HG02885 (cell line): ENCODE results near the gene NBPF6.
"Not testable (repeated sequence)": the region's sequence is repeated elsewhere in the genome, so short reads cannot be mapped to it uniquely, and the experiment has no call there.

Source experiments
- ATAC-seq: cut with Tn5 transposase; IDR thresholded peaks from one replicate; pipeline ENCODE4 v1.9.1; 2021; ENCODE audit warnings: mild to moderate bottlenecking; ENCODE audit not compliant: unreplicated experiment, poor library complexity

The NBPF6 gene

DNA sequence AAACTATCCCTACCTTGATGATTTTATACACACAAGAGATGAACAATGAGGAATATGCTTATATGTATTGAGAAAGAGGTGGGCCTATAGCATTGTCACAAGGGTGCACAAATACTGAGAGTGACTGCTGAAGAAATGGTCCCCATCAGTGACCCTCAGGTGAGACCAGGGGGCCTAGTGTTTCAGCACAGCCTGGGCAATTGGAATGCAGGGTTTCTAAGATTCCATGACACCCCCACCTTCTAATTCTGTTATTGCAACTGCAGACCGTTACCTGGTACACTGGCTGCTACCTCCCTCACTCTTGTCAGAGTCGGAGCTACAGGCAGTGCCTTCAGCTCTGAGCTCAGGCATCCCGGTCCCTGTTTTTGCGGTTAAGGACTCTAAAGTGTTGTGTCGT is at the start of gene NBPF6:
TSS of gene NBPF6 (plus strand) at position 301 of the 400 bp plus-strand sequence. CDS start 259 bp downstream, outside the sequence.
- ATAC-seq = not testable (repeated sequence)

DNA sequence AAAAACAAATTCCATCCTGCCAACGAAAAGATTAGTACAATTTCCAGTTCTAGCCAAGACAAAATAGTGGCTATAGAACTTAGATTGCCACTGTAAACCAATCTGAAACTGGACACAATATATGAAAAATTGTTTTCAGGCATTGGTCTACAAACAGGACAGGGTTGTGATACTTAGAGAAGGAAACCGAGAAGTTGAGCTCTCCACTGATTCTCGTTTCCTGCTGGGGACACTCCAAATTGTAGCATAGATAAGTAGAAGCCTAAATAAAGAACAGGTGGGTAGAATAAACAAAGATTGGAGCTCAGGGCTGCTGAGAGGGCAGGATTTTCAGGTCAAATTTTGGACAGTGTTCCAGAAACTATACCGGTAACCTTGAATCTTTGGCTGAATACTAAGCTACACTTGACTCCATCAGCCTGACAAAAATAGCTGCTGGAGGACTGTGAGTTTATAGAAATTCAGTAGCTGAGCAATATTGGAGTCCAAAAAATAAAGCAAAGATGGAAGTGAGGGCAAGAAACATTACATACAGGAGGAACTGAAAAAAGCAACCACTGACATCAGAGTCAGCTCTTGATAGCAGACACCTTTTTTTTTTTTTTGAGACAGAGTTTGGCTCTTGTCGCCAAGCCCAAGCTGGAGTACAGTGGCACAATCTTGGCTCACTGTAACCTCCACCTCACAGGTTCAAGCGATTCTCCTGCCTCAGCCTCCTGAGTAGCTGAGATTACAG is 38.9 kb upstream of the NBPF6 start:
- peak; percentile 79 for ATAC-seq

GRCh38 chr1:108420129-108420528 is 30.0 kb upstream of the NBPF6 start:
- ATAC-seq = not testable (repeated sequence)

GRCh38 chr1:108421061-108421916 is 28.9 kb upstream of the NBPF6 start:
- ATAC-seq = peak; percentile 47

DNA sequence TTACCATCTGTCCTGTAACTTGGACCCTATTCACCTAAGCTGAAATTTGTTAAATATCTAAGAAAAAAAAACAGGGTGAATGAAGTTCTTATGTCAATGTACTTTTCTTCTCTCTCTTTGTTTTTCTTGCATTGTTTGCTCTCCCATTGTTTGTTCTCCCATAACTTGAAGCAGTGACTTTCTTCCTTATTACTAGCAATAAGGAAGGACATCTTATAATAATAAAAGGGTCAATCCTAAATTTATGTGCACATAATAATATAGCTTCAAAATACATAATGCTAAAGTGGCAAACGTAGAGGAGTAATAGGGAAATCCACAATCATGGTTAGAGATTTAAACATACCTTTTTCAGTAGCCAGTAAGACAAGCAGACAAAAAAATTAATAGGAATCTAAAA is 23.3 kb upstream of the NBPF6 start:
- ATAC-seq = not testable (repeated sequence)

DNA sequence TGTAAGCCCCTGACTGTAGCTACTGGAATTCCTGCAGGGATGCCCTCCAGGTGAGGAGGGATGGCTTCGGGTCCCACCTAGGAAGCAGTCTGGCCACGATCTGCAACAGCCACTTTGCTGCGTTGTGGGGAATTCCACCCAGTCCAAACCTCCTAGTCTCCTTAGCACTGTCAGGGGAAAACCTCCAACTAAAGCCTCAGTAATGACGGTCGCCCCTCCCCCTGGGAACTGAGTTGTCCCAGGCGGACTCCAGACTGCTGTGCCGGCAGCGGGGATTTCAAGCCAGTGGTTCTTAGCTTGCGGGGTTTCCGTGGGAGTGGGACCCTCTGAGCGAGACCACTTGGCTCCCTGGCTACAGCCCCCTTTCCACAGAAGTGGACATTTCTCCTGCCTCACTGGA is 18.1 kb upstream of the NBPF6 start:
- not testable (repeated sequence) for ATAC-seq

DNA sequence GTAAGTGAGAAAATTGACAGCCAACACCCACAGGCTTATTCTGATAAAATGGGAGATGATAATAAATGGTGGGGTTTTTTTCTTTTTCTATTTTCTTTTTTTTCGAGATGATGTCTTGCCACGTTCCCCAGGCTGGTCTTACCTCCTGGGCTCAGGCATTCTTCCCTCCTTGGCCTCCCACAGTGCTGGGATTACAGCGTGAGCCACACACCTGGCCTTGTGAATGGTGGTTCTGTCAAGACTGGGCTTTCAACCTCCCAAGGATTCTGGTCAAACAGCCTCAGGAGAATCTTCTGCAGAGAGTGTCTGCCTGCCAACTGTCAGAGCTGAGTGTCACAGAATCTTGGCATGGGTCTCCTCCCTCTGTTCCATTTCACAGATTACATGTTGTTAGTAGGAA is 16.7 kb upstream of the NBPF6 start:
- ATAC-seq = not testable (repeated sequence)

- ATAC-seq = peak; percentile 95
Measured at GRCh38 chr1:108438536-108438935, 11.6 kb upstream of the NBPF6 start.

GRCh38 chr1:108454521-108454920 is 4.4 kb downstream of the NBPF6 start:
- ATAC-seq = not testable (repeated sequence)

GRCh38 chr1:108458661-108459060 is 8.5 kb downstream of the NBPF6 start:
- ATAC-seq = not testable (repeated sequence)

GRCh38 chr1:108461758-108462157 is 11.6 kb downstream of the NBPF6 start:
- not testable (repeated sequence) for ATAC-seq

DNA sequence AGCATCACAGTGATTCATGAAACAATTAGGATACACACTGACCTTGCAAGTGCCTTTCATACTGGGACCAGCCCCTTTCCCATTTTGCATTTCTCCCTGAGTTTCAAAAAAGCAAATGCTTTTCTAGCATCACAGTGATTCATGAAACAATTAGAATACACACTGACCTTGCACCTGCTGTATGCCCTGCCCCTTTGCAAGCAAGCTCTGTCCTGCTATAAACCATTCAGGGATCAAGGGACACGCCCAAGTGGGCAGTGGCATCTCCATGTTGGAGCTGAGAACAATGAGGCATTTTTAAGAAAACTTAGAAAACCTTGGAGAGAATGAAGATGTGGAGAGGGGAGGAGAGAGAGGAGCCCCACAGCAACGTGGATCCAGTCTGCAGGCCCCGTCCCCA is 13.8 kb downstream of the NBPF6 start:
- ATAC-seq = not testable (repeated sequence)

GRCh38 chr1:108466166-108466565 is 16.0 kb downstream of the NBPF6 start:
- not testable (repeated sequence) for ATAC-seq

DNA sequence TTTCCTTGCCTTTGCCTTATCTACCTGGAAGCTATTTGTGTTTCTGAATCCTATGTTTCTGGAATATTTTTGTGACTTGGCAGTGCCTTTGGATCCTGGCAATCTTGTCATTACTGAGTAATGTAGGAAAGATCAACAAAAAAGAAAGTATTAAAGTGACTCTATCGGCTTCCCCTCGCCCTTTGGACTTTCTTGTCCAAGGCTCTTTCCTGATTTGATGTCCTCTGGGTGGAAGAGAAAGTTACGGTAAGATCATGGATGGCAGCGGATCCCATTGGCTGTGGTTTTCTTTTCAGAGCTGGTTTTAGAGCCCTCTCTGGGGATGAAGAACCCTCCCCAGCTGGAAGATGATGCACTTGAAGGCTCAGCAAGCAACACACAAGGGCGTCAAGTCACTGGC is 17.0 kb downstream of the NBPF6 start:
- ATAC-seq = not testable (repeated sequence)

GRCh38 chr1:108470750-108471149 is 20.6 kb downstream of the NBPF6 start:
- ATAC-seq = not testable (repeated sequence)

DNA sequence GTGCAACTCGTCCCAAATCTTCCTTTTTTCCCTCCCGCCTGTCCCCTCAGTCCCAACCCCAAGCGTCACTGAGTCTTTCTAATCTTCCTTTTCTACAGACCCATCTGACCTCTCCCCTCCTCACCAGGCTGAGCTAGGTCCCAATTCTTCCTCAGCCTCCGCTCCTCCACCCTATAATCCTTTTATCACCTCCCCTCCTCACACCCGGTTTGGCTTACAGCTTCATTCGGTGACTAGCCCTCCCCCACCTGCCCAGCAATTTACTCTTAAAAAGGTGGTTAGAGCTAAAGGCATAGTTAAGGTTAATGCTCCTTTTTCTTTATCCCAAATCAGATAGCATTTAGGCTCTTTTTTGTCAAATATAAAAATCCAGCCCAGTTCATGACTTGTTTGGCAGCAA is 24.4 kb downstream of the NBPF6 start:
- ATAC-seq = not testable (repeated sequence)

DNA sequence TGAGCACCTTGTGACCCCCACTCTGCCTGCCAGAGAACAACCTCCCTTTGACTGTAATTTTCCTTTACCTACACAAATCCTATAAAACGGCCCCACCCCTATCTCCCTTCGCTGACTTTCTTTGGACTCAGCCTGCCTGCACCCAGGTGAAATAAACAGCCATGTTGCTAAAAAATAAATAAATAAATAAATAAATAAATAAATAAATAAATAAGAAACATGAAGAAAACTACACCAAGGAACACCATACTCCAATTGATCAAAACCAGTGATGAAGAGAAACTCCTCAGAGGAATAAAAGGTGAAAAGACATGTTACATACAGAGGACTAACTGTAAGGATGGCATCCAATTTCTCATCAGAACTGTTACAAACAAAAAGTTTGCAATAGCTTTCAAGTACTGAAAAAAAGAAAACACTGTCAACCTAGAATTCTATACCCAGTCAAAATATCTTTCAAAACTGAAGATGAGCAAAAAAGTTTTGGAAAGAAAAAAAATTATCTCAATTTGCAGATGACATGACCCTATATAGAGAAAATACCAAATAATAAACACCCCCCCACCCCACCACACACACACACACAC is 28.4 kb downstream of the NBPF6 start:
- no peak for ATAC-seq

DNA sequence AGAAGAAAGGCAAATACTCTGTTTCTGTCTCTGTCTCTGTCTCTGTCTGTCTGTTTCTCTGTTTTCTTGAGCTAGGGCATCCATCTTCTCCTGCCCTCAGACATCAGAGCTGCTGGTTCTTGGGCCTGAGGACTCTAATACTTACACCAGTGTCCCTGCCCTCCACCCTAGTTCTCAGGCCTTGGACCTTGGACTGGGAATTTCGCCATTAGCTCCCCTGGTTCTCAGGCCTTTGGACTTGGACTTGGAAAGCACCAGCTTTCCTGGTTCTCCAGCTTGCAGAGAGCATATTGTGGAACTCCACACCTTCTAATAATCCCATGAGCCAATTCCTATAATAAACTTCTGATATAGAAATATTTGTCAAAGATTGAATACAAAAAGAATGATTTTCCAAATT is 32.6 kb downstream of the NBPF6 start:
- no peak for ATAC-seq

GRCh38 chr1:108485990-108486389 is 35.8 kb downstream of the NBPF6 start:
- ATAC-seq = not testable (repeated sequence)

DNA sequence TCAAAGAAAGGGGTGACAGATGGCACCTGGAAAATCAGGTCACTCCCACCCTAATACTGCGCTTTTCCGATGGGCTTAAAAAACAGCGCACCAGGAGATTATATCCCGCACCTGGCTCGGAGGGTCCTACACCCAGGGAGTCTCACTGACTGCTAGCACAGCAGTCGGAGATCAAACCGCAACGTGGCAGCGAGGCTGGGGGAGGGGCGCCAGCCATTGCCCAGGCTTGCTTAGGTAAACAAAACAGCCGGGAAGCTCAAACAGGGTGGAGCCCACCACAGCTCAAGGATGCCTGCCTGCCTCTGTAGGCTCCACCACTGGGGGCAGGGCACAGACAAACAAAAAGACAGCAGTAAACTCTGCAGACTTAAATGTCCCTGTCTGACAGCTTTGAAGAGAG is 36.6 kb downstream of the NBPF6 start:
- not testable (repeated sequence) for ATAC-seq

DNA sequence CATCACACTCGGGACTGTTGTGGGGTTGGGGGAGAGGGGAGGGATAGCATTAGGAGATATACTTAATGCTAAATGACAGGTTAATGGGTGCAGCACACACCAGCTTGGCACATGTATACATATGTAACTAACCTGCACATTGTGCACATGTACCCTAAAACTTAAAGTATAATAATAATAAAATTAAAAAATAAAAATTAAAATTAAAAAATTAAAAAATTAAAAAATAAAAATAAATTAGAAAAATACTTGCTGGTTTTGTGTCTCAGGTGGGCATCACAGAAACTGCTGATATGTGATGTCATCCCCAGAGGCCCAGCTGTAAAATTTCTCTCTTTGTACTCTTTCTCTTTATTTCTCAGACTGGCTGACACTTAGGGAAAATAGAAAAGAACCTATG is 44.9 kb downstream of the NBPF6 start:
- not testable (repeated sequence) for ATAC-seq
